PFSK-1 (cell line): ENCODE measurements around the gene FBXL16.

Experiments used
- POLR2AphosphoS5 ChIP-seq: IDR thresholded peaks from 2 replicates; pipeline ENCODE4 v1.6.1; 2012; ENCODE audit warnings: low read depth, mild to moderate bottlenecking, control low read depth, low read length, moderate library complexity
- SIN3A ChIP-seq: IDR thresholded peaks from 2 replicates; pipeline ENCODE4 v1.6.1; 2012; ENCODE audit warnings: mild to moderate bottlenecking, low read length, moderate library complexity, borderline replicate concordance; ENCODE audit not compliant: insufficient read depth

- TF ChIP-seq POLR2AphosphoS5 (no peak), SIN3A (no peak)
These were observed 5.5 kb upstream of the FBXL16 start for GRCh38 chr16:711084-711483.
